Measurements from ENCODE around the gene DYRK2. TPM values are rescaled to one million over a fixed set of nuclear protein-coding genes. Genes with fewer than 3 reads are reported as not detected.

Gene DYRK2
- total RNA-seq, 4 donors from 2014 or later: 14.1 to 25.7 (median 15.9) TPM

DNA sequence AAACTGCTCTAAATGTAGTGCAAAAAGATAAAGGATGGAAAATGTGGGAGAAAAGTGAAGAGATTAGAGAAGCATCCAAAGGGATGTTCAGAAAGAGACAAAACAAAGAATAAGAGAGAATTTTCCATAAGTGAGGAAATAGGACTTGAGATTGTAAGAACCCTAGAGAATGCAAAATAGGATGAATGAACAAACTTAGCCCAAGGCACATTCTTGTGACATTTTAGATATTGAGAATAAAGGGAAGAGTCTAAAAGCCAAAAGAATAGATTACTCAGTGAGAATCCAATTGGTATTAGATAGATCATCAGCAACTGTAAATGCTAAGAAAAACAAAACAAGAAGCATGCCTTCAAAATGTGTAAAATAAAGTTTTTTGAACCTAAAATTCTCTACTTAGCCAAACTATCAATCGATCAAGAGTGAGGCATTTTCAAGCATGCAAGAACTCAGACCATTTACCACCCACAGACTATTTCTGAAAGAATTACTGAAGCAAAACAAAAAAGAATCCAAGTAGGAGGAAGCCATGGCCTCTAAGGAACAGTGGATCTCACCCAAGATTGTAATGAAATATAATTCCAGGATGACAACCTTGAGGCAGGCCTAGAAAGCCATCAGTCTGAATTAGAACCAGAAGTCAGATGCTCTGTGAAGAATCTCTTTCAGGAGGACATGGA, 33.5 kb downstream of the DYRK2 start:
- no peak for TF ChIP-seq CTCF (IDR thresholded peaks at IDR 0.05 in 4 of 5, conservative IDR thresholded peaks at IDR 0.05 in 1 of 5)
- TF ChIP-seq POLR2A (IDR thresholded peaks at IDR 0.05): no peak
- no peaks in the 10 kb centered on the region for H3K9me3 ChIP-seq
- intact Hi-C loops (cut with DNase I; ENCODE audit: low total_unique reads): no loop called here
- in situ Hi-C loops (cut with MboI; ENCODE audit: low sequenced_read_pairs in 4 of 4): no loop called here
- no peaks in the 10 kb centered on the region for H3K27me3 ChIP-seq
- DNase-seq: no peak
- H3K27ac ChIP-seq: peak overlapping the region; percentile 79 to 88 (median 86)
- ATAC-seq: peak in 1 of 2 donors; percentile 43
- H3K4me1 ChIP-seq: peaks cover 15 to 38% of the 10 kb centered on the region in 2 donors
- no peaks in the 10 kb centered on the region for H3K36me3 ChIP-seq
- no peak overlapping the region for H3K4me3 ChIP-seq

DNA sequence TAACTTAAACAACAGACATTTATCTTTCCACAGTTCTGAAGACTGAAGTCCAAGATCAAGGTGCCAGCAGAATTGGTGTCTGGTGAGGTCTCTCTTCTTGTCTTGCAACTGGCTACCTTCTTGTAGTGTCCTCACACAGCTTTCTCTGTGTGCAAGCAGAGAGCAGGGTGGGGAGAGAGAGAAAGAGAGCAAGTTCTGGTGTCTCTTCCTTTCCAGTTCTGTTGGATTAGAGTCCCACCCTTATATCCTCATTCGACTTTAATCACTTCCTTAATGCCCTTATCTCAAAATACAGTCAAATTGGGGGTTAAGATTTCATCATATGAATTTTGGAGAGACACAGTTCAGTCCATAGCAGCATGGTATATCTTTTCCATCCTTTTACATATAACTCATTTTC, 40.8 kb downstream of the DYRK2 start:
- in situ Hi-C loops (cut with MboI; ENCODE audit: low sequenced_read_pairs in 4 of 4) (no loop called here), intact Hi-C loops (cut with DNase I; ENCODE audit: low total_unique reads) (no loop called here)
- TF ChIP-seq CTCF (IDR thresholded peaks at IDR 0.05 in 4 of 5, conservative IDR thresholded peaks at IDR 0.05 in 1 of 5) (no peak), POLR2A (IDR thresholded peaks at IDR 0.05) (no peak)
- H3K4me1 ChIP-seq: peaks cover 5 to 11% of the 10 kb centered on the region in 2 donors
- no peak overlapping the region for H3K27ac ChIP-seq
- DNase-seq (no peak), ATAC-seq (no peak)
- H3K4me3 ChIP-seq: no peak overlapping the region
- no peaks in the 10 kb centered on the region for H3K36me3 ChIP-seq
- no peaks in the 10 kb centered on the region for H3K9me3 ChIP-seq
- H3K27me3 ChIP-seq: no peaks in the 10 kb centered on the region

- Histone ChIP-seq H3K4me3 (no peak overlapping the region), H3K27ac (no peak overlapping the region), H3K27me3 (no peaks in the 10 kb centered on the region), H3K9me3 (no peaks in the 10 kb centered on the region), H3K4me1 (peaks cover 0 to 6% of the 10 kb centered on the region in 2 donors), H3K36me3 (no peaks in the 10 kb centered on the region)
- in situ Hi-C loops (cut with MboI; ENCODE audit: low sequenced_read_pairs in 4 of 4): no loop called here
- intact Hi-C loops (cut with DNase I; ENCODE audit: low total_unique reads): no loop called here
- ATAC-seq: no peak
- no peak for DNase-seq
- TF ChIP-seq POLR2A (IDR thresholded peaks at IDR 0.05): no peak
- TF ChIP-seq CTCF (IDR thresholded peaks at IDR 0.05 in 4 of 5, conservative IDR thresholded peaks at IDR 0.05 in 1 of 5): no peak
Measured at GRCh38 chr12:67690656-67691055, 42.1 kb downstream of the DYRK2 start.

DNA sequence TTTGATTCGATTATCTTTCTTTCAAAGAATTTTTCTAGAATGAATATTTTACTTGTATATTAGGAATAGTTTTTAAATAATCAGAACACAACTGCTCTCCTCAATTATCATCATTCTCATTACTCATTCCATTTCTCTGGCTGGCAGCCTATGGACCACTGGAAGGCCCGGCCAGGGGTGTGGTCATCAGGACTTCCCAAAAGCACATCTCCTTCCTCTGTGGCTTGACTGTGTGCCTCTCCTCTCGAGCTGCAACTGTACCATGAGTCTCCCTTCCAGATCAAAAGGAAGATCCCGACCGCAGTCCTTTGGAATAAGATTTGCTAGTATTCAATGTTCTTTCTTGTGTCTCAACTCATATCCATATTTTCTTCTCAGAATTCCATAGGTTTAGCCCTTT, 42.7 kb downstream of the DYRK2 start:
- in situ Hi-C loops (cut with MboI; ENCODE audit: low sequenced_read_pairs in 4 of 4) (no loop called here), intact Hi-C loops (cut with DNase I; ENCODE audit: low total_unique reads) (no loop called here)
- no peak overlapping the region for H3K4me3 ChIP-seq
- no peak overlapping the region for H3K27ac ChIP-seq
- TF ChIP-seq CTCF (IDR thresholded peaks at IDR 0.05 in 4 of 5, conservative IDR thresholded peaks at IDR 0.05 in 1 of 5) (no peak), POLR2A (IDR thresholded peaks at IDR 0.05) (no peak)
- DNase-seq (no peak), ATAC-seq (no peak)
- no peaks in the 10 kb centered on the region for H3K9me3 ChIP-seq
- H3K27me3 ChIP-seq: no peaks in the 10 kb centered on the region
- H3K36me3 ChIP-seq: no peaks in the 10 kb centered on the region
- H3K4me1 ChIP-seq: peaks cover 0 to 2% of the 10 kb centered on the region in 2 donors

- no peak overlapping the region for H3K27ac ChIP-seq
- H3K36me3 ChIP-seq: no peaks in the 10 kb centered on the region
- ATAC-seq (no peak), DNase-seq (no peak)
- no peaks in the 10 kb centered on the region for H3K9me3 ChIP-seq
- no peak overlapping the region for H3K4me3 ChIP-seq
- no peaks in the 10 kb centered on the region for H3K4me1 ChIP-seq
- intact Hi-C loops (cut with DNase I; ENCODE audit: low total_unique reads): no loop called here
- in situ Hi-C loops (cut with MboI; ENCODE audit: low sequenced_read_pairs in 4 of 4): no loop called here
- TF ChIP-seq CTCF (IDR thresholded peaks at IDR 0.05 in 4 of 5, conservative IDR thresholded peaks at IDR 0.05 in 1 of 5) (no peak), POLR2A (IDR thresholded peaks at IDR 0.05) (no peak)
- H3K27me3 ChIP-seq: no peaks in the 10 kb centered on the region
Measured at GRCh38 chr12:67692135-67692534, 43.6 kb downstream of the DYRK2 start.

All from gastrocnemius medialis (tissue), 4 donors.